Peyer's patch (tissue), 4 donors: ENCODE results near the gene IL6.

ENCODE experiments used
- POLR2A ChIP-seq, 2 donors: fragments of 450-650 bp; IDR thresholded peaks; one replicate each; pipeline ENCODE4 v1.5.1; 2017; ENCODE audit warnings: antibody characterized with exemption in 2 of 2, mild to moderate bottlenecking in 2 of 2, moderate library complexity in 2 of 2
- TF ChIP-seq, protein P1 (sequence below), 6 experiments: fragments of 450-650 bp in 4 of 6; fragments of 200-600 bp in 2 of 6; sonication (generic) in 1 of 6; IDR thresholded peaks; one replicate each; pipeline ENCODE4 v1.5.1; 2017 to 2019; ENCODE audit warnings: antibody characterized with exemption in 6 of 6, mild to moderate bottlenecking in 3 of 6, moderate library complexity in 1 of 6

DNA sequence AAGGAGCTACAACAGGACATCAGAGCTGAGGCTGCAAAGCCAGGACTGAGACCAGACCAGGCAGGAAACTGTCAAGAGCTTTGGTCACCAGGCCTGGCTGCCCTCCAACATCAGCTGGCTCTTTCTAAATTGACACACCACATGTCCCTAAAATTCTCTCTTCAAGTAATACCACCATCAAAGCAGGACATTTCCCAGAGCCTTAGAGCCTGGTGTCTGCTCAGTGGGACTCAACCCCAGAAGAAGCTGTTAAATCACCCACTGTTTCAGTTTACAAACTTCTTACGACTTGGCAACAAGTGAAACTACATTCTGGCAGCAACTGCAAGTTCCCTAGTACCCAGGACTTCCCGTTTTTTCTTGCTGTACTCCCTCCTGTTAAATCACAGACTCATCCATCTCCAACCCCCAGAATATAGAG lies 3.8 kb upstream of the IL6 start:
- TF ChIP-seq, protein P1, sequence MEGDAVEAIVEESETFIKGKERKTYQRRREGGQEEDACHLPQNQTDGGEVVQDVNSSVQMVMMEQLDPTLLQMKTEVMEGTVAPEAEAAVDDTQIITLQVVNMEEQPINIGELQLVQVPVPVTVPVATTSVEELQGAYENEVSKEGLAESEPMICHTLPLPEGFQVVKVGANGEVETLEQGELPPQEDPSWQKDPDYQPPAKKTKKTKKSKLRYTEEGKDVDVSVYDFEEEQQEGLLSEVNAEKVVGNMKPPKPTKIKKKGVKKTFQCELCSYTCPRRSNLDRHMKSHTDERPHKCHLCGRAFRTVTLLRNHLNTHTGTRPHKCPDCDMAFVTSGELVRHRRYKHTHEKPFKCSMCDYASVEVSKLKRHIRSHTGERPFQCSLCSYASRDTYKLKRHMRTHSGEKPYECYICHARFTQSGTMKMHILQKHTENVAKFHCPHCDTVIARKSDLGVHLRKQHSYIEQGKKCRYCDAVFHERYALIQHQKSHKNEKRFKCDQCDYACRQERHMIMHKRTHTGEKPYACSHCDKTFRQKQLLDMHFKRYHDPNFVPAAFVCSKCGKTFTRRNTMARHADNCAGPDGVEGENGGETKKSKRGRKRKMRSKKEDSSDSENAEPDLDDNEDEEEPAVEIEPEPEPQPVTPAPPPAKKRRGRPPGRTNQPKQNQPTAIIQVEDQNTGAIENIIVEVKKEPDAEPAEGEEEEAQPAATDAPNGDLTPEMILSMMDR (IDR thresholded peaks at IDR 0.05): no peak
- no peak for TF ChIP-seq POLR2A (IDR thresholded peaks at IDR 0.05)
